ENCODE data around the gene FLCN.

FLCN gene

DNA sequence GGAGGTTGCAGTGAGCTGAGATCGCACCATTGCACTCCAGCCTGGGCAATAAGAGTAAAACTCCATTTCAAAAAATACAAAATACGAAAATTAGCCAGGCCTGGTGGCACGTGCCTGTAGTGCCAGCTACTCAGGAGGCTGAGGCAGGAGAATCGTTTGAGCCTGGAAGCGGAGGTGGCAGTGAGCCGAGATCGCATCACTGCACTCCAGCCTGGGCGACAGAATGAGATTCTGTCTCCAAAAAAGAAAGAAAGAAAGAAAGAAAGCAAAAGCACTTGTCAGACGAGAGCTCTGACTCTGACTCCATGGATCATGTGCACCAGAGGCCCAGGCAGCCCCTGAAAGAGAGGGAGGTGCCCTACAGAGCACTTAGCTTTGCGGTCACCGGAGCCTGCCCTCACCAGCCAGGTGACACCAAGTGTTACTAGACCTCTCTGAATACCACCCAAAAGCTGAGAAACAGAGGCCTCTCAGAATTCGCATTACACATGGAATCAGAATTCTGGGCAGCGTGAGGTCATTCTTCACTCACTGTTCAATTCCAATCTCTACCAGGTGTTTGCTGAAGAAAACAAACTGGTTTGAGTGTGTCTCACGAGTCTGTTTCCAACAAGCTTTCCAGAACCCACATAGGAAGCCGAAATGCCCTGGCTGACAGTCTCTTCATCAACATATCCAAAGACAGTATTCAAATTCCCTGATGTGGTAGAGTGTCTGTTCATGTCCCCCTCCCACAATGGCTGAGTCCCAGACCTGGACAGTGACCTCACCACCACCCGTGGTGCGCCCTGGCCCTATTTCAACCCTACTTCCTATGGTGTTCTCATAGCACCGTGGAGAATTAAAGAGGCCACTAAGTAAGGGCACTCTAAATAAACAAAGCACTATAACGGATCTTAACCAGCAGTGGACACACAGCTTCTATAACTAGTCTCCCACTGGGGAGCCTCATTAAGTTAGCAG is 1.5 kb downstream of the FLCN start:
- peak; percentile 56 for DNase-seq

DNA sequence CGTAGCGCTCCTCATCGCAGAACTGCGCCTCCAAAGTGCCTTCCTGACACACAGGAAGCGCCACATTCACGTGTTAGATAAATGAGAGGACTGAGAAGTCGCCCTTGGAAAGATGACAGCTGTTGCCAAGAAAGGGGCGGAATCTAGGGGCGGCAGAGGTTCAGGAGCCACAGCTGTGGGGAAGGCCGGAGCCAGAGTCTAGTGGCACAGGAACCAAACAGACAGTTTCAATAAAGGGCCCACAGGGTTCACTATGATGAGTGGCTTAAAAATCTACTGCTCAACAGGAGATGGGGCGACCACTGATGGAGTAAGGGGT is 4.7 kb downstream of the FLCN start:
- DNase-seq, result no peak

DNA sequence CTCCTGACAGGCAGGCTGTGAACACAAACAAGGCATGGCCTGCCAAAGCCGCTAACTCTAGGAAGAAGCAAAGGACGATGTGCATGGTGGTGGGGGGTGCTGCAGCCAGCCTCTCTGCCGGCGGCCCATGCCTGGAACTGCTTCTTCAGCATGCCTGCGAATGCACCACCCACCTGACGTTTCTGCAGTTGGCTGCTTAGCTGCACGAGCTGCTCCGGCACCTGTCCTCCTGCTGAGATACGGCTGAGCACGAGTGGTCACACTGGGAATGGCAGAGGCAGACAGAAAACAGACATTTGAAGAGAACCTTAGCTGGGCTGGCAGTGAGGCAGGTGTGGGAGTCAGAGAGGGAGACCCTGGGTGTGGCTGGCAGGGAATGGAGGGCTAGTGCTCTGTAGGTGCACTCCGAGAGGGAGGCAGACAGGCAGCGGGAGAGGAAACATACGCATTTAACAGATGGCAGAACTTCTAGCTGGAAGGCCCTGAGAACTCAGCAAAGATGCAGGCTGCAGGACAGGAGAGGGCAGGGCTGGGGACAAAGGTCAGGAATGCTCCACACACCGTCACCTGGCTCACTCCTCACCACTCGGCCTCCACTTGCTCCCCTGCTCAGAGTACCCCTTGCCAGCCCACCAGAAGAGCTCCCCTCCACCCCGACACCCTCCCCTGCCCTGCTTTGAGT is 5.2 kb downstream of the FLCN start:
- DNase-seq, result no peak

DNA sequence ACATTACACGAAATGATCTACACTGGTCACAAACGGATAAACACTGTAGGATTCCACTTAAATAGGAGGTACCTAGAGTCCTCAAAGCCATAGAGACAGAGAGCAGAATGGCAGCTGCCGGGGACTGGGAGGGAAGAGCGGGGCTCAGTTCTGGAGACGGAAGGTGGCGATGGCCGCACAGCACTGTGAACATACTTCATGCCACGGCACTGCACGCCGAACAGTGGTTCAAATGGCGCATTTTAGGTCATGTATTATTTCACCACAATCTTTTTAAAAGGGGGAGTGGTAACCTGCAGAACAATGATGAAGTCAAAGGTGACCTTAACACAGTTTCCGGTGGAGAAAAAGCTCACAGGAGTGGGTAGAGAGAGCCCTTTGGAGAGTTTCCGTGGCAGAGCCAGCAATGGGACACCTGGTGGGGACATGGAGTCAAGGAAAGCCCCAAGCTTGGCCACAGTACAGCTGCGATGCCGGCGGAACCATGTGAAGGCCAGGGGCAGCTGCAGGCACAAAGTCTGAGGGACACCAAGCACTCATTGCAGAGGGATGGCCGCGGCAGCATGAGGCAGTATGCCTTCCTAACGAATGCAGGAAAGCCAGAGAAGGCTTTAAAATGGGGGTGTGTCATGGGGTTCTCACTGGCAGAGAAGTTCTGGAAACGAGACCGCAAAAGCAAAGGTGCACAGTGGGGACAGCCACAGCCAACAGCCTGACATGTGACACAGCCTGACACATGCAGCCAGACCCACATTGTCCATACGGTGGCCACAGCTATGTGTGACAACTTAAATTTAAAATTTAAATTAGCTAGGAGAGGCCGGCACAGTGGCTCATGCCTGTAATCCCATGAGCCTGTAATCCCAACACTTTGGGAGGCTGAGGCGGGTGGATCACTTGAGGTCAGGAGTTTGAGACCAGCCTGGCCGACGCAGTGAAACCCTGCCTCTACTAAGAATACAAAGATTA is 7.3 kb downstream of the FLCN start:
- DNase-seq, result no peak

DNA sequence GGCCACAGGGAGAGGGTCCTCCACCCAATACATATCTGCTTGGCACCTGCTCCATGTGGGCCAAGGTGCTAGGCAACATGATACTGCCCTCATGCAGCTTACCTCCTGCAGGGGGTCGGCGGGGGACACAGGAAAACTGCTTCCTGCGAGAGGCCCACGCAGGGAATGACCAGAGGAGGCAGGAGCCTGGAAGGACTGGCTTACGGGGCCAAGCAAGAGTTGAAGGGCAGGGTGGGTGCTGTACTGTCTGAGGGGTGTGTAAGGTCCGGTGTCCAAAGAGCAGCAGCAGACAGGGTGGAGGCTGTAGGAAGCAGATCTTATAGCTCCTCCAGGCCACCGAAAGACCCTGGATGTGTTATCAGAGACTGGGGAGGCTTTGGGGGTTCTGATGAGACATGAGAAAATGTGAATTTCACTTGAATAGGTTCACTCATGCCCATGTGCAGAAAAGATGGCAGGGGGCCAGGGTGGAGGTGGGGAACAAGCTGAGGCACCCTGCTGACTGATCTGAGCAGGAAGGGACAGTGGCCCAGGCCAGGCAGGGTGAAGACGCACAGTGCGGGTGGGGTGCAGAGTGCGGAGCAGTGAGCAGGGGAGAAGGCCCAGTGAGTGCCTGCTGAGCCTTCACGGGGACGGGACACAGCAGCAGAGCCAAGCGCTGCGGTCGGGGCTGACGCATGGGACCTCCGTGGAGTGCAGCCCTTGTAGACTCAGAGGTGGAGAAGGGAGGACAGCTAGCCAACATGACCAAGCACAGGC is 8.3 kb downstream of the FLCN start:
- DNase-seq, result no peak

DNA sequence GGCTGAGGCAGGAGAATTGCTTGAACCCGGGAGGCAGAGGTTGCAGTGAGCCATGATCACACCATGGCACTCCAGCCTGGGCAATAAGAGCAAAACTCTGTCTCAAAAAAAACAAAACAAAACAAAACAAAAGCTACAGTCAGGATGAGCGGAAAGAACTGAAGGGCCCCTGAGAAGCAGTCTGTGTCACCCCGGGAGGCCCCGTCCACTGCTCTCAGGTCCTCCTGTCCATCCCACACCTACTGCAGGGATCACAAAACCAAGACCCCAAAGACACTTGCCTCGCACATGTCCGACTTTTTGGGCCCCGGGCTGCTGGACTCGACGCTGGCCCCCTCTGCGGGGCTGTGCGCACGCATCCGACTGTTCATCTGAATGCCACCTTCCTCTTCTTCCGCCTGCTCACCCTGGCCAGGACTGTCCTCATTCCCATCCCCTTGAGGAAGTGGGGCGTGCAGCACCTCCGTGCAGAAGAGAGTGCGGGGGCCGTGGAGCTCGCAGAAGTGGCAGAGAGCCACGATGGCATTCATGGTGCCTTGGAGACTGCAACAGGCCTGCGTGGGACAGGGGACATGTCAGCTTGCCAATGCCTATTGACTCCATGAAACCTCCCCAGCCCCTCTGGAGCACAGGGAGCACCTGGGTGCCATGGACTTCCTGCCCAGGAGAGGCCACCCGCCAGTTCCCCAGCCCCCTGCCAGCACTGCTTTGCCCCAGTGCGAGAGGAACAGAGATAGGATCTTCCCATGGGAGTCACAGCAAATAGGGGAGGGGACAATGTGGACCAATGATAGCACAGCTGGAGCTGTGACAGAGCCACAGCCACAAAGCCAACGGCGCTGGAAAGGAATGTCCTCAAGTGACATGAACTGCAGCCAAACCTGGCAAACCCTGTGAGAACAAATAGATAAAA is 9.1 kb downstream of the FLCN start:
- no peak for DNase-seq

DNA sequence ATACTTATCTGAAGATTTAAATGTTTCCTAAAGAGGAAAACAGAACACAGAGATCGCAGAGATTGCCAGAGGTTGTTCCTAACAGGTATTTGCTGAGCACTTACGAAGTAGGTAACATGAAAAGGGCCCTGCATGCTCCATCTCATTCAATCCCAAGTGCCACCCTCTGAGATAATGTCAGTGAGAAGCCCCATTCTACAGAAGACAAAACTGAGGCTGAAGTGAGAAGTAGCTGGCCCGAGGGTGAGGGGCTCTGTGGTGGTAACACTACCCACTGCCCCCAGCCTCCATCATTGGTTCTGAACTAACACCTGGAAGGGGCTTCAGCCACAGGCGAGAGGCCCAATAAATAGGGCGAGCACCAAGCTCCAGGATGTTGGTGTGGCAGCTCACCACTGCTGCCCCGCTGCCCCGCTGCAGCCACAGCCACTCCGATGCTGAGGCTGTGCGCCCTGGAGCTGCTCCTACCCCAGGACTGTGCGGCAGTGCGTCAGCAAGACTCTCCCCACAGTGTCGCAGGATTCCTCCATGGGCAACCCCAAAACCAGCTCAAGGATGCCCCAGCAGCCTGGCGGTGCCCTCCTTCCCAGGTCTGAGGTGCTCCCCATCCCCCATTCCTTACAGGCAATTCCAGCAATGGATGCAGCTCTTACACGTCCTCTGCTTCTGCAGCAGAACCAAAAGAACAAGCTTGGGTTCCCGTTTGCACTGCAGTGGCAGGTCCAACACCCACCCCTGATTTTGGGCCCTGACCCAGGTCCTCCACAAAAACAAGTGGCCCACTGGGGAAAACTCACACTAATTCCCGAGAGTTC is 10.3 kb downstream of the FLCN start:
- no peak for DNase-seq

DNA sequence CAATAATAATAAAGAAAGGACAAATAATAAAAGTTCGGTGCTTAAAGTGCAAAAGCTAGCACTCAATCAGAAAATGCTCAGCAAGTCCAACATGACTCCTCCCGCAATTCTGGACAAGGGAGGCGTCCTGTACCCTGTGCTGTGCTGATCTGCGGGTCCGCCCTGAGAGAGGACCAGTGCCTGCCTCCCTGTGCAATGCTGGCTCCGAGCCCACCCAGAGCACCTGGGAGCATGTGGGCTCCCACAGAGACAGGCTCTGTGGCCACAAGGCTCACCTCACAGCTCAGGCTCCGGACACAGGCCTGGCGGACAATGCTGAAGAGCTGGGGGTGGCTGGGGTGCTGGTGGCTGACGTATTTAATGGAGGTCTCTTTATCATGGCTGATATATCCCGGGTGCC is 11.1 kb downstream of the FLCN start:
- DNase-seq, result no peak

DNA sequence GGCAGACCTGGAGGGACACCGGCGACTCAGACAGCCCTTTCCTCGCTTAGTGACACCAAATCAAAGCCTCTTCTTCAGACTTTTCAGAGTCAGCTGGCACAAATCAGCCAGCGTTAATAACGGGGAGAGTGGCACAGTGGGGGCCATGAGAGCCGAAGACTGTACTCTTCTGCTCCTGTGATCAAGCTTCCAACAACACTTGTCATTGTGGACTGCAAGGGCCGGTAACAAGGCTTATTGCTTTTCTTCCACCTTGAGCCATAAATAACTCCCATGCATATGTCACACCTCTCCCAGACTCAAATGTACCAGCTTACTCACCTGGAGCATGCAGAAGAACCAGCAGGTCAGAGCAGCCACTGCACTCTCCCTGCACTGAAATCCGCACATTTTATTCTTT is 12.8 kb downstream of the FLCN start:
- DNase-seq, result no peak

DNA sequence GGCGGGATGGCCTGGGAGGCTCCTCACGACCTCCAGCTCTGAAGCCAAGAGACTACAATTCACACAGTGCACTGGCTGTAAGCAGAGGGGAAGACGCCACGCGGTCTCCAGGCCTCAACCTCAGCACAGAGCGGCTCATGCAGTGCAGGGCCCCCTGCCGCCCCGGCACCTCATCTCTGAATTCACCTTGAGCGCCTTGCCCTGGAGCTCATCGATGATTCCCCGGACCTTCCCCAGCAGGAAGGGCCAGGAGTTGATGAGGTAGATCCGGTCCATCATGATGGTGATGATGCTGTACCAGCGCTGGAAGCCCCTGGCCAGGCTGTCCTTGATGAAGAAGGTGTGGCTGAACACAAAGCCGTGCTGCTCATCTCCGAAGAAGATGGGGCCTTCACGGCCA is 13.2 kb downstream of the FLCN start:
- no peak for DNase-seq

DNA sequence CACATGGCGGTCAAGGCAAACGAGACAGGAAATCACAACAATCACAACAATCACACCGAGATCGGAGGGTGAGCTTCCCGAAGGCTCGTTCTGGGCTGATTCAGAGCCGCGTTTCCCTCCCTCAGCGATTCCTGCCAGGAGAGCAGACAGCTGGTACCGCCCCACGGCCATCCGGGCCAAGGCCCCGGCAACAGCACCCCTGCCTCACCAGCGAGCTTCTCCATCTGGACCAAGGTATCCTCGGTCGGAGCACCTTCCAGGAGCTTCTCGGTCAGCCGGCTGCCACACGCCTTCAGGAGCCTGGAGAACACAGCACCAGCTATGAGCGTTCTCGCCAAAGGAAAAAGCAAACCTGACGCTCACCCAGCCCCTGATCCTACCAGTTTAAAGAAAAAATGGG is 15.6 kb downstream of the FLCN start:
- no peak for DNase-seq

DNA sequence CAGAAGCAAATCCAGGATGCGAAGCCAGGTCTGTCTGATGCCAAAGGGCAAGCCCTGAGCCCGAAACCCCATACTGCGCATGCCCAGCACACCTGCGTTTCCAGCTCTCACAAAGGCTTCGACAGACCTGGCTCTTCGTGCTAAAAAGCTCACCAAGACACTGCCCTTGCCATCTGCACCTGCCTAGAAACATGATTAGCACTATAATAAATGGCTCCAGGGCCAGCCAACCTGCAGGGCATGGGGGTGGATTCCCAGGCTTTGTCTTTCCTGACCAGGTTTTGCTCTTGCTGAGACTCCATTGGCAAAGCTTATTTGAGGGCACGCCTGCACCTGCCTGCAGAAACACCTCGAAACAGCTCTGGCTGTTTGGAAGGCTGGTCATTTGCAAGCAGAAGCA is 16.4 kb downstream of the FLCN start:
- DNase-seq, result no peak

DNA sequence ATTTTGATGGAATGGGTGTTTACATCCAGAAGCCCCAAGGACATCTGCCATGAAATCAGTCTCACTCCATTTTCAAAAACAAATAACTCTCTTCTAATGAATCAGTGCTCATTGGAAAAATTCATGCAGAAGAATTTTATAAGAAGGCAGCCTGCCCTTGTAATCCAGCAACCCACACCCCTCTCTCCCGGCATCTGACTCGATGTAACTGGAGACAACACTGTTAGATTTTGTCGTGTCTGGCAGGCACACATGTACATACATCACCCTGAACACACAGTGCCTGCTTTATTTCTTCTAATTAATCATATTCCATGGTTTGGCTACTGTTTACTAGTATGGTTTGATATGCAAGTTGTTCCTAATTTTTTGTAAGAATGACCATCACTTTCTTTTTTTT is 19.0 kb downstream of the FLCN start:
- DNase-seq, result no peak

DNA sequence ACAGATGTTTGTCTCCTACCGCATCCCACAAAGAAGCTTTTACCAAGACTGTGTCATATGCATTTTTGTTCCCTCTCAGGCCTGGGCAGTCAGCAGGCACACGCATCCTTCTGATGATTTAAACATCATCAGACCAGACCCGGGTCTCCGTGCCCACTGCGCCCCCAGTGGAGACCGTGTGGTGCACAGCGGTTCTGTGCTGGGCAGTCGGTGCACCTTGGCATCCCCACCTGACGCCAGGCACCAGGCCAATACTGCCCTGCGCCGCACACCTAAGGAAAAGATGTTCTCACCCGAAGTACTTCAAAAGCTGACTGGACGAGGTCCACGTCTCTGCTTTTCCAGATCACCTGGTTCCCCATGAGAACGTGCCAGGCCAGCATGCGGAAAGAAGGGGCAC is 20.2 kb downstream of the FLCN start:
- no peak for DNase-seq

DNA sequence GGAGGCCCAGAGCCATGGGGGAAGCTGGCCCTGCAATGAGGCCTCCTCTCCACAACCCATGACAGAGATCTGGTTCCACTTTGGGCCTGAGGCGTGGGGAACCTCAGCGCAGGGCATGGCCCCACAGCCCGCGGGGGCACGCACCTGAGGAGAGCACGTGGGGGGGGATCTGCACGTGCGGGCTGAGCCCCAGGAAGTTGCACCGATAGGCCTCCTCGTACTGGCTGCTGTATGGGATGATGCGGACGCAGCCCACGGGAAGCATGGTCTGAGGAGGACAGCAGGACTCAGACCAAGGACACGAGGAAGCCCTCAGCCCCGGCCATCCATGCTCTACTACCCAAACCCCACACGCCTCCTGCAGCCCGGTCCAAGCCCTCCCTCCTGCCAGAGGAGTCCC is 20.7 kb downstream of the FLCN start:
- no peak for DNase-seq

DNA sequence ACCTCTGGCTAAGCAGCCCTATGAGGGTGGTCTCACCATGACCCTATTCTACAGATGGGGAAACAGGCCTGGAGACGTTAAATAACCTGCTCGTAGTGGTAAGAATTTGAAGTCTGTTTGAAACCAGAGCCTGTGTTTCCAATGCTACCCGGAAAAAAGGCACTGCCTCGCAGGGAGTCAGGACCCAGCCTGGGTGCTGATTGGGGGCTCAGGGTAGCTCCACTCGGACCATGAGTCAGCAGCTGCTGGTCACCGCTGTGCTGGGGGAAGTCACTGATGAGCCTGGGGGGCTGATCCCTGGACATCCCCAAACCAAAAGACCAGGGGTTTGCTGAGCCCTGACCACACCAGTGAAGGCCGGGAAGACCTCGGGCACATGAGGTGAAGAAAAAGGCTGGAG is 21.4 kb downstream of the FLCN start:
- DNase-seq, result no peak

DNA sequence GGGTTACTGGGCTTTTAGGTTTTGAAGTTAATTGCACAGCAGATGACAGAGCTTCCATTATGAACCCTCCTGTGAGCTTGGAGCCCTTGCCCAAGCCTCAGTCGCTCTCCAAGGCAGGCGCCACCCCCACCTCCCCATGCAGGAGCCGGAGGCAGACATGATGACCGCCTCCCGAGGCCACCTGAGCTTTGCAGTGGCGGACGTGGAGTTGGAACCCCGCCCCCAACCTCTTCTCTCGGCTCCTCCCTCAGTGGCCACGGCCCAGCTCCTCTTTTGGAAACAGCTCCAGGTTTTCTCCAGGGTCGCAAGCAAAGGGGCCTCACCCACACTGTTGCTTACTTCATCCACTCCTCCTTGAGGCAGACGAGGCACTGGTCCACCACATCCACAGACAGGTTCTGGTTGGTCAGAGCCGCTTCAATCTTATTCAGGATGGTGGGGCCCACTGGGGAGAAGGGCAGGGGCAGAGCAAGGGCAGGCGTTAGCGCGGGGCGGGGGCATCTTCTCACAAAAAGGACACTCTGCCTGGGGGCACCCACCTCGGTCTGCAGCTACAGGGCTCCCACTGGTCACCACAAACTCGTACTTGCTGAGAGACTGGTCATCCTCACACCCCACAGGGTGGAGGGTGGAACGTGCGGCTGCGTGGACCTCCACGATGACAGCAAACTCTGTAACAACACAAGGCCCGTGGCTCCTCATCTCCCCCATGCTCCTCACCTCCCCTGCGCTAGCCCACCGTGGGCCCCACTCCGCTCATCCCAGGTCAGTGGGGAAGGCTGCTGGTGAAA is 22.1 kb downstream of the FLCN start:
- DNase-seq, result no peak

DNA sequence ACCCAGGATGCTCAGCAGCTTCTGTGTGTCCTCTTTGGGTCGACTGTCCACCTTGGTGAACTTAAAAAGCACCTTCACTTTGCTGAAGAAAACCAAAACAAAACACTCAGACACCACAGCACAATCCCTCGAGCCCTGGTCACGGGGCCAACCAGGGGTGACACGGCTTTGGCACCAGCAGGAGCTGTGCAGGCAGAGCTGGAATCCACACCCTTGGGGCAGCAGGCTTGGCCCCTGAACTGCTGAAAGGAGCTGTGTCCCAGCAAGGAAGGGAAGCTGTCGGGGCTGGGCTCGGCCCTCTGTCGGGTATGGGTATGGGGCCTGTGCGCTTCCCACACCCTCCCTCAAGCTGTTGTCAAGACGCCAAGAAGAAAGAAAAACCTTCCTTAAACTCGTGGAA is 23.2 kb downstream of the FLCN start:
- no peak for DNase-seq

DNA sequence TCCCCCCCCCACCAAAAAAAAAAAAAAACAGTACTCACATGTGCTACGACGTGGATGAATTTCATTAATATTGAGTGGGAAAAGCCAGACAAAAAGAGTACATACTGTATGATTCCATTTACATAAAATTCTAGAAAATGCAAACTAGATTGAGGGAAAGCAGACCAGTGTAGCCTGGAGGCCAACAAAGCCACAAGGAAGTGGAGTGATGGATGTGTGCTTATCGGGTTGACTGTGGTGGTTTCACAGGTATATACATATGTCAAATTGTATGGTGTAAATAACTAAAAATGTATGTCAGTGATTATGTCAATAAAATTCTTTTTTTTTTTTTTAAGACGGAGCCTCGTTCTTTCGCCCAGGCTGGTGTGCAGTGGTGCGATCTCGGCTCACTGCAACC is 29.0 kb downstream of the FLCN start:
- no peak for DNase-seq

DNA sequence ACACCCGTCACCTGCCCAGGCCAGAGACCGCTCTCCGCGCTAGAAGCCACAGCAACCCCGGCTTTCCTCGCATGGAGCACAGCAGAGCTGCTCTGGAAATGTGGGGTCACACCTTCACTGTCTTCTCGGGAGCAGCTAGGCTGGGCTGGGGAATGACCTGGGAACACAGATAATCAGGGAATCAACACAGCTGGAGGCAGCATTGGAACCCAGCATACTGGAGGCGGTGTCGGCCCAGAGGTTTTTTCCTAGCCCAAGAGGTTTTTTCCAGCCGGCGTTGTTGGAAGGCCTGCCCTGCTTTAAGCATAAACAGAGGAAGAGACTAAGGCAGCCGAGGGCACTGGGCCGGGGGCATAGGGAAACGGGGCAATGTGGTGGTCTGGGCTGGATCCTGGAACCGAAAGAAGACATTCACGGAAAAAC is 30.0 kb downstream of the FLCN start:
- DNase-seq, result no peak
